HUDEP-2 (cell line): ENCODE data around the gene STOML1.
"Not testable (repeated sequence)": the region's sequence is repeated elsewhere in the genome, so short reads cannot be mapped to it uniquely, and the experiment has no call there.

Experiments
- DNase-seq, 76 experiments: peaks; one replicate each; lab custom pipeline; 2025; ENCODE audit not compliant: unreplicated experiment in 76 of 76; lab: John Stamatoyannopoulos, UW

STOML1 gene

GRCh38 chr15:73988445-73988969, 3.6 kb downstream of the STOML1 start:
- DNase-seq = no peak

DNA sequence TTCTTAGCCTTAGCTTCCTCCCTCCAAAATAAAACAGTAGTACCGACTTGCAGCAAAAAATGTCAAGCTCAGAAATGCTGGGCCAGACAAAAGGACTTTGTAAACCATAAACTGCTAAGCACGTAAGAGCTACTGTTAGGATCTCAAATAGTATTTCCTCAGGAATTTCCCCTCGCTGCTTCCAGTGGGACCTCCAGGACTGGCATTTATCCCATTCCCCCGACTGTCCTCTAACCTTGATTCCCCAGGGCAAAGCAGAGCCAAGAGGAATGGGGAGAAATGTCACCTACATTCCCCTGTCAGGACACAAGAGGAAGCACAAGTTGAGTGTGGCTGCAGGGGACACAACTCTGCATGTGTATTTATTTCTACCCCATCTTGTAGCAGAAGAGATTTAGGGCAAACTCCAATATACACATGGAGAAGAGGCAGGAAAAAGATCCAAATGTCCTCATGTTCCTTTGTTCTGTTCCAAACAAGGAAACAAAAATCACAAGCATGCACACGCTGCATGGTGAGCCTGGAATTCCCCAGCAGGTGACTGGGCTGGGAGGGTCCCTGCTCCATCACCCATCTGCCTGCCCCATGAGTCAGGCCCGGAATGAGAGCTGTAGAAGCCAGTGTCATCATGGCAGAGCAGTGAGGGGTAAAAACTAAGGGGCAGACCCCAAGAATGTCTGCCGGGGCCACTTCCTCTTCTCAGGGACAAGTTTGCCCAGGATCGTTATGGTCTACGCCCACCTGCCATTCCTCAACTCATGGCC, 4.2 kb downstream of the STOML1 start:
- DNase-seq = no peak

DNA sequence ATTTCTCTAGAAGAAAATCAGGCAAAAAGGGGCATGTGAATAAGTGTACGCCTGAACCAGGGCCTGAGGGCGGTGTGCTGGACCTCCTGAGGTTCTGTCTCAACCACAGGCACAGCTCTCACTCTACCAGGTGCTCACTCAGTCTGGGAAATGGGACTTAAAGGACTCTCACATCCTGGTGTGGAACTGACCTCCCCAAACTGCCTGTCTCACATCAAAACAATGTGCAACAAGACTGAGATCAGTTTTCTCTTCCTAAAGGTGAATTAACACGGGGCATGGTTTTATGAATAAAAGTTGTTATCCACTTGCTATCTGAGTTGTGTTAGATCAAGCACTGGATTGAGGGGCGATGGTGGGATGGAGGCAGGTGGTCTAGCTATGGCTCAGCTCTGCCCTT, 4.8 kb downstream of the STOML1 start:
- no peak for DNase-seq

DNA sequence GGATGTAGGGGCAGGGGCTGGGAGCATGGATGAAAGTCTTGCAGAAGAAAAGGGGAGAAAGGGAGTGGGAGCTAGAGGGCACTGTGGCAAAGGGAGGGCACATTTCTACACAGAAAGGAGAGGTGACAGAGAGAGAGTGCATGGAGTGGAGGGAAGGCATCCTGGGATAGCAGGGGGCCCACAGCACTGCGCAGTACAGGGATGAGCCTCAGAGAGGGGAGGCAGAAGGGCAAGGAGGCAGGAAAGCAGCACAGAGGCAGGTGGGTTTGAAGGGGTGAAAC, 5.4 kb downstream of the STOML1 start:
- no peak for DNase-seq

- peak in 35 of 76 experiments; percentile 8 to 56 (median 28) for DNase-seq
These were observed 5.9 kb downstream of the STOML1 start for GRCh38 chr15:73986055-73986775.

- peak in 12 of 76 experiments; percentile 3 to 33 (median 22) for DNase-seq
These were observed 6.8 kb downstream of the STOML1 start for GRCh38 chr15:73985101-73985873.

GRCh38 chr15:73984208-73984979, 7.7 kb downstream of the STOML1 start:
- DNase-seq = peak in 5 of 76 experiments; percentile 5 to 21 (median 13)

DNA sequence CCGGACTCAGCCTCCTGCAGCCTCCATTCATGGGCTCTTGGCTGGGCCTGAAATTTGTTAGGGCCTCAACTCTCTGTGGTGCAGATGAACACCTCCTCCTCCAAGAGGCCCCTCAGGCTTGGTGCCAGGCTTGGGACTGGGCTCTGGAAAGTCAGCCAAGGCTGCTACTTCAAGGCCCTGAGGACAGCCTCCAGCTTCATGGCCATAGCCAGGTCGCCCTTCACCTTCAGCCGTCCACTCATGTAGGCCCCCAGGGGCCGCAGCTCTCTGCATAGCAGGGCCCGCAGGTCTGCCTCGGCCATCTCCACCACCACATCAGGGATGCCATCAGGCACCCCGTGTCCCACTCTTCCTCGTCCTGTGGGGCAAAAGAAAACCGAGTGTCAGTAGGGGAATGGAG, 8.3 kb downstream of the STOML1 start:
- DNase-seq = no peak

DNA sequence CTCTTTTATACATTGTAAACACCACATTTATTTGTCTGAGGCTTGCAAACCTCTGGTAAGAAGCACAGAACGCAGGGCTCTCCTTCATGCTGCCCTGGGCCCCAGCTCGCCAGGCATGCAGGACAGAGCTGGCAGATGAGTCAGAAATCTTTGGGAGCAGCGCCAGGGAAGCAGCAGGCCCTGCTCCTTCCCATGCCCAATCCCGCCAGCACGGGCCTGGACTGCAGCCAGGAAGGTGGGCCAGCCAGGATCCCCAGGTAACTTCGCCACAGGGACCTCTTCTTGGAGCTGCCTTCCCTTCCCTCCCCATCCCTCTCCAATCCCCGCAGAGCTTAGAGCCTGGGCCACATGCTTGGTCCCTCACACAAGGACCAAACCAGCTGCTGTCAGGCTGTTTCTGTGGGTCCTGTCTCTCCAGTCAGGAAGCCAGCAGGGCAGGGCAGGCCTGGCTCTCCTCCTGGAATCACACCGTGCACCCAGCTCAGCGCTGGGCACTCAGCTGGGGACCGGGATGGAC, 8.8 kb downstream of the STOML1 start:
- peak in 4 of 76 experiments; percentile 4 to 18 (median 10) for DNase-seq

GRCh38 chr15:73982222-73982962, 9.7 kb downstream of the STOML1 start:
- DNase-seq = peak in 57 of 76 experiments; percentile 5 to 75 (median 43)

GRCh38 chr15:73981761-73982221, 10.3 kb downstream of the STOML1 start:
- no peak for DNase-seq

DNA sequence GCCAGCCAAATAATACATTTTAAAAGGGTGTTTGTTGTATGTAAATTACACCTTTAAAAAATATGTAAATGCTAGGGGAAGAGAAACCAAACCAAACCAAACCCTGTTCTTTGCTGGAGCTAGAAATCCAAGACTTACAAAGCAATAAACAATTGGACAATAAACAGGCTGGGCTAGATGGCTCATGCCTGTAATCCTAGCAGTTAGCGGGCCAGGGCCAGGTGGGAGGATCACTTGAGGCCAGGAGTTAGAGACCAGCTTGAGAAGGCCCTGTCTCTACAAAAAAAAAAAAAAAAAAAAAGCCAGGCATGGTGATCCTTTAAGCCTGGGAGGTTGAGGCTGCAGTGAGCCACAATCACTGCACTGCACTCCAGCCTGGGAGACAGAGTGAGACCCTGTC, 12.5 kb downstream of the STOML1 start:
- DNase-seq = no peak

- no peak for DNase-seq
These were observed 13.2 kb downstream of the STOML1 start for GRCh38 chr15:73978896-73979295.

GRCh38 chr15:73975440-73976125, 16.5 kb downstream of the STOML1 start:
- peak in 70 of 76 experiments; percentile 13 to 84 (median 58) for DNase-seq

- DNase-seq = not testable (repeated sequence)
These were observed 18.4 kb downstream of the STOML1 start for GRCh38 chr15:73973683-73974200.

DNA sequence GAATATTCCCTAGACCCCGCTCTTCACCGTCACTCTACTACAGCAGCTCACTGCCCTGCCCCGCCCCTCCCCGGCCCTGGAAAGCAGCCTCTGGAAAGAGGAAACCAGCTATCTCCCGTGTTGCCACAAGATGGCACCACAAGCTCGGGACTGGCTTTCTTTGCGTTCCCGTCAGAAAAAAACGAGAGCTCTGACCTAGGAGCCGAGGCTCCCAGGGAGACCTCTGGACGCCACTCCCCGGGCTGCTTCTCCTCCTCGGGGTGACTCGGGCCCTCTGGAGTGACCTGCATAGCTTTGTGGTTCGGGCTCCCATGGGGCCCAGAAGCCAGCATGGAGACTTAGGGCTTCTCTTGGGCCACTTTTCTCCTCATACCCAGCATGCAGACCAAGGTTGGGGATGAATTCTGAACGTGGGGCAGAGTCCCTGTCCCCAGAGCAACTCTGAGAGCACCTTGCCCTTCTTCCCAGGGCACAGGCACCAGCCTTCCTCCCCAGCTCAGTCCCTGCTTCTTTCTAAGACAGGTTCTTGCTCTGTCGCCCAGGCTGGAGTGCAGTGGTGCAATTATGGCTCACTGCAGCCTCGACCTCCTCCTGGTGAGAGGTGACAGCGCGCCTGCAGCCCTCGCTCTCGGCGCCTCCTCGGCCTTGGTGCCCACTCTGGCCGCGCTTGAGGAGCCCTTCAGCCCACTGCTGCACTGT, 19.0 kb downstream of the STOML1 start:
- DNase-seq = peak in 72 of 76 experiments; percentile 4 to 86 (median 68)

DNA sequence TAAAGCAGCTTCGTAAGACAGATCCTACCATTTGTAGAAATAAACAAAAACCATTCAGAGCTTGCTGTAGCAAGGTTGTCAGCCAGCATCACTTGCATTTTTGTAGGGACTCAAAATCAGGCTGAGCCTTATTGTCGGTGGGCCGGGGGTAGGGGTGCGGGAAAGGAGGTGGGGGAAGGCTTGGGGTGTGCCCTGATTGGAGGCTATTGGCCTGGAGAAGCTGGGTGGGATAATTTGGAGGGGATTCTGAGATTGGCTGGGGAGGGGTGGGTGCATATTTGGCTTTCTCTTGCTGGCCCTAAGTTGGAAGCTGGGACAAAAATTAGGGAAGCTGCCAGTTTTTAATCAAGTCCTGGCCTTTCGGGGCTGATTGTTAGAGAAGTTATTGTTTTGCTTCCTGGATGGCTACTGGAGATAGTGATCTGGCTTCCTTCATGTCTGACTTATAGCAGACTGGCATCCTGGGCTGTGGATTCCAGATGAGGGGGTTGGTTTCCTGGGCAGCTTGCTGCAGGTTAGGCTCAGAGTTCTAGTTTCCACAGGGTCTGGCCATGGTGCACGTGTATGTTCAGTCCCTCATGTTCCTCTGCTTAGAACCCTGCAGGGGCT, 22.8 kb downstream of the STOML1 start:
- no peak for DNase-seq

DNA sequence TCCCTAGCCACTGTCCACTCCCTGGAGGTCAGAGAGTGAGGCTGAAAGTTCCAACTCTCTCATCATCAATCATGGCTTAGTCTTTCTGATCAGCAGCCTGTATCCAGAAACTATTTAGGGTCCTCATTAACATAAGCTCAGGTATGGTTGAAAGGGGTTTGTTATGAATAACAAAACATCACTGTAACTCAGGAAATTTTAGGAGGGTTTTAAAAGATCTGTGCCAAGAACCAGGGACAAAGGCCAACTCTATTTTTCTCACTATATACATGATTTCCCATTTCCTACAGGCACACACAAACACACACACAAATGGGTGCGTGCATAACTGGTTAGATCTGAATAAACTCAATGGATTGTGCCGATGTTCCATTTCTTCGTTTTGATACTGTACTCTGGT, 23.6 kb downstream of the STOML1 start:
- no peak for DNase-seq
